Lower lobe of right lung (tissue), 2 donors: ENCODE results near the gene ENC1. TPM values are rescaled to one million over a fixed set of nuclear protein-coding genes. Genes with fewer than 3 reads are reported as not detected.

Experiments
- ATAC-seq, 2 donors: fragments of 200-7000 bp; cut with Tn5 transposase; one replicate each; pipeline ENCODE4 v1.9.1; 2020 to 2022; ENCODE audit warnings: mild to moderate bottlenecking in 2 of 2, moderate library complexity in 2 of 2
- DNase-seq: peaks from one replicate; pipeline ENCODE4 v3.0.0-alpha.2; 2020
- H3K27ac ChIP-seq: fragments of 200-600 bp; one replicate; pipeline ENCODE4 v1.8.0; 2022
- H3K27me3 ChIP-seq: fragments of 200-600 bp; one replicate; pipeline ENCODE4 v1.8.0; 2022; ENCODE audit warnings: low read depth
- H3K36me3 ChIP-seq: fragments of 200-600 bp; one replicate; pipeline ENCODE4 v1.8.0; 2022; ENCODE audit warnings: mild to moderate bottlenecking
- H3K4me1 ChIP-seq: fragments of 200-600 bp; one replicate; pipeline ENCODE4 v1.8.0; 2022
- H3K4me3 ChIP-seq: fragments of 200-600 bp; one replicate; pipeline ENCODE4 v1.8.0; 2022; ENCODE audit warnings: mild to moderate bottlenecking
- H3K9me3 ChIP-seq: fragments of 200-600 bp; one replicate; pipeline ENCODE4 v1.8.0; 2022
- intact Hi-C: fragments of 100-400 bp; cut with DNase I; formaldehyde crosslinking; loops from one replicate; pipeline ENCODE4 v1.11.0; 2022
- total RNA-seq: library from RNA; stranded (reverse); fragmentation: NEBNext Ultra II Directional; extraction: Animal tissue kit (Norgen Biotek cat#: 25700); gene quantifications from one replicate; pipeline ENCODE4 v1.2.1, GENCODE V29; 2021
- TF ChIP-seq, protein P1 (sequence below): fragments of 200-600 bp; IDR thresholded peaks from one replicate; pipeline ENCODE4 v1.8.0; 2022; ENCODE audit warnings: antibody characterized with exemption, mild to moderate bottlenecking
- donor health status: DM: no; HTN: yes; CAD: no; lungs with severe emphysema.

The ENC1 gene
- total RNA-seq, 1 donor from 2014 or later, result 18.8 TPM

DNA sequence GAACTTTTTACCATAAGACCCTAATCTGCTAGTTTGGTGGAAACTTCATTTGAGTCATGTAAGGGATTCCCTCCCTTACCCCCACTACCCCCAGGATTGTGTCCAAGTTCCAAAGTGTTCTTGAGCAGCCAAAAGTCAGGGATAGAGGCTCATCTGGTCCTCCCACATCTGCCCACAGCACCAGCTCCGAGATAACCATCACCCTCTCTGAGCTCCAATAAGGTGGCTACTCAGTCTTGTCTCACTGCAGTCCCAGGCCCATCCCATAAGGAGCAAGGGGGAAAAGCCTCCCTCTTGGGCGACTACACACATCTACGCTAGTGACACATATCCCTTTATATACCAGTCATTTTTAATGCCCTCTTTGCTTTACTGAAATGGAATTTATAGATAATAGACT lies 12.0 kb upstream of the ENC1 start:
- no peaks in the 10 kb centered on the region for H3K36me3 ChIP-seq
- TF ChIP-seq, protein P1, sequence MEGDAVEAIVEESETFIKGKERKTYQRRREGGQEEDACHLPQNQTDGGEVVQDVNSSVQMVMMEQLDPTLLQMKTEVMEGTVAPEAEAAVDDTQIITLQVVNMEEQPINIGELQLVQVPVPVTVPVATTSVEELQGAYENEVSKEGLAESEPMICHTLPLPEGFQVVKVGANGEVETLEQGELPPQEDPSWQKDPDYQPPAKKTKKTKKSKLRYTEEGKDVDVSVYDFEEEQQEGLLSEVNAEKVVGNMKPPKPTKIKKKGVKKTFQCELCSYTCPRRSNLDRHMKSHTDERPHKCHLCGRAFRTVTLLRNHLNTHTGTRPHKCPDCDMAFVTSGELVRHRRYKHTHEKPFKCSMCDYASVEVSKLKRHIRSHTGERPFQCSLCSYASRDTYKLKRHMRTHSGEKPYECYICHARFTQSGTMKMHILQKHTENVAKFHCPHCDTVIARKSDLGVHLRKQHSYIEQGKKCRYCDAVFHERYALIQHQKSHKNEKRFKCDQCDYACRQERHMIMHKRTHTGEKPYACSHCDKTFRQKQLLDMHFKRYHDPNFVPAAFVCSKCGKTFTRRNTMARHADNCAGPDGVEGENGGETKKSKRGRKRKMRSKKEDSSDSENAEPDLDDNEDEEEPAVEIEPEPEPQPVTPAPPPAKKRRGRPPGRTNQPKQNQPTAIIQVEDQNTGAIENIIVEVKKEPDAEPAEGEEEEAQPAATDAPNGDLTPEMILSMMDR, result no peak
- intact Hi-C loops, result no loop called here

DNA sequence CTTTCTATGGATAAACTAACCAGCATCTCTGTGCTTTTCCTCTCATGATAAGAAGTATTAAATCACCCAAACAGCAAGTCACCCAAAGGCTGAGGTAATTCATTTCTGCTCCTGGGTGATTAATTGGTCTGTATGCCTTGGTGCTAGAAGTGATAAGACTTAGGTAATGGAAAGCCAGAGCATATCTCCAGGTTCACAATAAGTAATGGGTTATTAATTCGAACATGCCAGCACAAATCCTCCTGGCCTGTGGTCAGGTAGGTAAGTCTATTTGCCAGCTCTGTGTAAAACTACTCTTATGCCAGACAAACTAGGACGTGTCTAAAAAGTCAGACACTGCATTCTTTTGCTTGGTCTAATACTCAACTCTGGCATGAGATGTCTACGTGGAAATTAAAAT lies 11.2 kb upstream of the ENC1 start:
- Histone ChIP-seq H3K4me1 (peaks cover 4% of the 10 kb centered on the region), H3K4me3 (no peak overlapping the region), H3K9me3 (no peaks in the 10 kb centered on the region), H3K36me3 (no peaks in the 10 kb centered on the region), H3K27ac (no peak overlapping the region), H3K27me3 (no peaks in the 10 kb centered on the region)
- intact Hi-C loops, result no loop called here
- TF ChIP-seq, protein P1, result no peak
- DNase-seq, result no peak
- no peak for ATAC-seq

More for the DNA sequence above, 12.0 kb upstream of the ENC1 start:
- Histone ChIP-seq H3K27ac (no peak overlapping the region), H3K9me3 (no peaks in the 10 kb centered on the region), H3K27me3 (no peaks in the 10 kb centered on the region), H3K4me1 (peaks cover 4% of the 10 kb centered on the region), H3K4me3 (no peak overlapping the region)
- ATAC-seq (no peak), DNase-seq (no peak)

DNA sequence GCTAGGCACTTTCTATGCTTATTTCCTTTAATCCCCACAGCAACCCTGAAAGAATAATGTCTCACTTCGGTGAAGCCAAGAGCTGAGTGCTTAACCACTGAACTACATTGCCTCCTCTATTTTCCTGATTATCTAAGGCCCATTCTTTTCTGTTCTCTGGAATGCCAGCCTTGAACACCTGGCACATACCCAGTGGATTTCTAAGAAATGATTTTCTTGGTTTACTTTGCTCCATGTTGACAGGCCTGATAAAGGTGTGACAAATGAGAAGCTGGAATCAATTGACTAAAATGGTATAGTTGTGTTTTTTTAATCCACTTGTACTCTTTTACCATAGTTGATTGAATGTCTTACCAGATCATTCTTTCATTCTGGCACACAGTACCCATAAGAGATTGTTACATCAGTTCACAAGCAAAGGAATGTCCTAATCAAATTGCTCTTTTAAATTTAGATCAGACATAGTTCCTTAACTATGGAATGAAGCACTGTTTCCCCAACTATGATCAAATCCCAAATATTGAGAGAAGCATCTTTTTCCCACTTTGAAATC lies 9.0 kb upstream of the ENC1 start:
- TF ChIP-seq, protein P1, result no peak

GRCh38 chr5:74648835-74649293 lies 8.3 kb upstream of the ENC1 start:
- ATAC-seq, result peak; percentile 87 to 93

More for the DNA sequence above, 9.0 kb upstream of the ENC1 start:
- Histone ChIP-seq H3K27ac (no peak overlapping the region), H3K36me3 (no peaks in the 10 kb centered on the region), H3K4me1 (peaks cover 4% of the 10 kb centered on the region), H3K4me3 (no peak overlapping the region), H3K9me3 (no peaks in the 10 kb centered on the region), H3K27me3 (no peaks in the 10 kb centered on the region)
- no peak for ATAC-seq
- intact Hi-C loops, result loop anchor here (5.0 kb wide), 1 partner anchor 747 kb away; no protein-coding TSS in a partner anchor
- DNase-seq, result no peak

GRCh38 chr5:74647096-74647495 lies 6.6 kb upstream of the ENC1 start:
- ATAC-seq, result no peak
- TF ChIP-seq, protein P1, result no peak
- H3K4me1 ChIP-seq, result peaks cover 23% of the 10 kb centered on the region
- no peaks in the 10 kb centered on the region for H3K27me3 ChIP-seq
- no peak for DNase-seq
- no peak overlapping the region for H3K27ac ChIP-seq
- no peaks in the 10 kb centered on the region for H3K9me3 ChIP-seq
- no peak overlapping the region for H3K4me3 ChIP-seq
- H3K36me3 ChIP-seq, result no peaks in the 10 kb centered on the region
- intact Hi-C loops, result loop anchor here (5.0 kb wide), 1 partner anchor 745 kb away; no protein-coding TSS in a partner anchor

More at GRCh38 chr5:74648835-74649293, 8.3 kb upstream of the ENC1 start:
- TF ChIP-seq, protein P1, result peak; percentile 77
- Histone ChIP-seq H3K27ac (no peak overlapping the region), H3K9me3 (no peaks in the 10 kb centered on the region), H3K36me3 (no peaks in the 10 kb centered on the region), H3K27me3 (no peaks in the 10 kb centered on the region), H3K4me3 (no peak overlapping the region), H3K4me1 (peaks cover 6% of the 10 kb centered on the region)
- no peak for DNase-seq
- intact Hi-C loops, result loop anchor here (5.0 kb wide), 1 partner anchor 747 kb away; no protein-coding TSS in a partner anchor
